IMR-90 (cell line): ENCODE data around the gene TRIM13.
A peak's percentile ranks its signal among the peaks of the same experiment; 100 is the strongest.

Source experiments
- CEBPB ChIP-seq: IDR thresholded peaks from 2 replicates; pipeline ENCODE4 v1.6.1; 2012; ENCODE audit warnings: low read depth, low read length, improper control_type of control experiment
- CTCF ChIP-seq: conservative IDR thresholded peaks from 2 replicates; pipeline ENCODE4 v1.5.1; 2012; ENCODE audit warnings: mild to moderate bottlenecking, low read depth, low read length, improper control_type of control experiment
- MAFK ChIP-seq: IDR thresholded peaks from 2 replicates; pipeline ENCODE4 v1.6.1; 2012; ENCODE audit warnings: low read depth, low read length, improper control_type of control experiment
- NFE2L2 ChIP-seq: fragments of 150-350 bp; IDR thresholded peaks from 2 replicates; pipeline ENCODE4 v1.6.1; 2016; ENCODE audit warnings: low read depth, mild to moderate bottlenecking, low read length
- POLR2A ChIP-seq: IDR thresholded peaks from 2 replicates; pipeline ENCODE4 v1.6.1; 2012; ENCODE audit warnings: mild to moderate bottlenecking, low read depth, low read length
- RAD21 ChIP-seq: IDR thresholded peaks from 2 replicates; pipeline ENCODE4 v1.6.1; 2012; ENCODE audit warnings: low read length, improper control_type of control experiment
- SMC3 ChIP-seq: fragments of 150-350 bp; IDR thresholded peaks from 2 replicates; pipeline ENCODE4 v1.6.1; 2016; ENCODE audit warnings: low read depth, mild to moderate bottlenecking, antibody characterized with exemption, low read length, moderate library complexity
- USF2 ChIP-seq: fragments of 150-350 bp; IDR thresholded peaks from 2 replicates; pipeline ENCODE4 v1.6.1; 2017; ENCODE audit warnings: mild to moderate bottlenecking, antibody characterized with exemption, low read length, low read depth

GRCh38 chr13:50012396-50013169 is 15.7 kb downstream of the TRIM13 start:
- TF ChIP-seq CTCF (no peak), NFE2L2 (no peak), POLR2A (no peak), CEBPB (no peak), MAFK (peak; percentile 23; the same call in 1 of the 2 replicates), USF2 (no peak), SMC3 (no peak), RAD21 (no peak)
